HG03196 (cell line): ENCODE data around the gene ADCY6.

Experiments used
- ATAC-seq: cut with Tn5 transposase; IDR thresholded peaks from one replicate; pipeline ENCODE4 v1.9.1; 2021; ENCODE audit not compliant: unreplicated experiment

Gene ADCY6

DNA sequence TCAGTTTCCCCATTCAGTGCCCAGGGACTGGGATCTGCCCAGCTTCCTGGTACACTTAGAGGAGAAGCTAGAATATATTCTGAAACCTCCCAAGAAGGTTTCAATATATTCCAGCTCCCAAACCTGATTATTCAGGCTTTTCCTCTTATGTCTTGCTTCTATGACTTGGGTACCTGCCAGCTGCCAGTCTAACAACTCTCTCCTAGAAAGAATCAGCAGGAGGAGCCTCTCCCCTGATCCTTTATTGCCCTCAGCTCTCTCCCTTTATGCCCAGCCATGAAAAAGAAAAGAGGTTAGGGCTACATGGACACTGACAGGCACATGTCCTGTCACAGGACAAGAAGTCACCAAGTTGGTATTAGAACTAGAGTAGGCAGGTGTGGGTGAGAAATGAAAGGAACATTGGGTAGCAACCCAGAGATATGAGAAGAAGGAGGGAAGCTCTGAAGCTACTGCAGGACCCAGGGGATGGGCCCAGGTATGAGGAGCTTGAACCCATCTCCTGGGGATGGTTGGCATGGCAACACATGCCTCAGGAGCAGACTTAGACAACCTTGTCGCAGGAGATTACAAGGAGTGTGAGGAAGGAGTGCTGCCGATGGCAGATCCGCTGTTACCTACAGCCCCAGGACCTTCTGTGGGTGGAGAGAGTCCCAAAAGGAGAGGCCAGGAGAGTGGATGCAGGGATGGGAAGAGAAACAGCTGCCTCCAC lies 27.4 kb upstream of the ADCY6 start:
- no peak for ATAC-seq

DNA sequence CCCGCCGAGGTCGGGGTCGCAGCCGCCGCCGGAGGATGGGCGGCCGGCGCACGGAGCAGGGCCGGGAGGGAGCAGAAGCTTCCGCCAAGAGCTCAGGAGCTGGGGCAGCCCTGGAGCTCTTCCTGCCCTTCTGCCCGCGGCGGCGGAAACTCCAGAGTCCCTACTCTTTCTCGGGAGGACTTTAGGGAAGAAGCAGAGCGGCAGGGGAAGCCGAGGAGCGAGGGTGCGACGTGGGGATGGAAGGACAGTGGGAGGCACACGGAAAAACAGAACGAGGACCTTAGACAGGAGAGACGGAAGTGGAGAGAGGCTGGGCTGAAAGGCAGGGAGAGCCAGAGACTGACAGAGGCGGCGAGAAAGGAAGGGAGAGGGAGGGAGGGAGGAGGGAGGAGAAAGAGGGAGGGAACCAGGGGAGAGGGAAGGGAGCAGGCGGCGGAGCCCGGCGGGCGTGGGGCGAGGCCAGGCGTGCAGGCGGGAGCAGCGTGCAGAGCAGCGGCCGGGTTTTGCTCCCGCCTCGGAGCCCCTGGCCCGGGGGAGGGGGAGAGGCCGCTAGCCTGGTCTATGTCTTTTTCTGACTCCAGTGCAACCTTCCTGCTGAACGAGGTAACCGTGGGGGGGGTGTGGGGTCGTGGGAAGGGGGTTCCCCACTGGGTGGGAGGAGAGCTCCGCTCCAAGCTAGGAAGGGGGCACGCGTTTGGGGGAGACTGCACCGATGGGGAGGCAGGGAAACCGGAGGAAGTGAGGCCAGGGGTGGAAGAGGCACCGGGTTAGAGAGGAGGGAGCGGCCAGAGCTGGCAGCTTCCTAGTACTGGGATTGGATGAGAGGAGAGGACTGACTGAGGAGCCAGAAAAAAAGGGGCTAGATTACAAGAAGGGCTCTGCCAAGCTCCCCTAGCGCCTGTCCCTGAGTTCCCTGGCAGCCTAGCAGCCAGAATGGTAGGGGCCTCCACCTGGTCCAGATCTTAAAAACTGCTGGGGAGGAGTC lies 26.5 kb upstream of the ADCY6 start:
- ATAC-seq = peak; percentile 27

DNA sequence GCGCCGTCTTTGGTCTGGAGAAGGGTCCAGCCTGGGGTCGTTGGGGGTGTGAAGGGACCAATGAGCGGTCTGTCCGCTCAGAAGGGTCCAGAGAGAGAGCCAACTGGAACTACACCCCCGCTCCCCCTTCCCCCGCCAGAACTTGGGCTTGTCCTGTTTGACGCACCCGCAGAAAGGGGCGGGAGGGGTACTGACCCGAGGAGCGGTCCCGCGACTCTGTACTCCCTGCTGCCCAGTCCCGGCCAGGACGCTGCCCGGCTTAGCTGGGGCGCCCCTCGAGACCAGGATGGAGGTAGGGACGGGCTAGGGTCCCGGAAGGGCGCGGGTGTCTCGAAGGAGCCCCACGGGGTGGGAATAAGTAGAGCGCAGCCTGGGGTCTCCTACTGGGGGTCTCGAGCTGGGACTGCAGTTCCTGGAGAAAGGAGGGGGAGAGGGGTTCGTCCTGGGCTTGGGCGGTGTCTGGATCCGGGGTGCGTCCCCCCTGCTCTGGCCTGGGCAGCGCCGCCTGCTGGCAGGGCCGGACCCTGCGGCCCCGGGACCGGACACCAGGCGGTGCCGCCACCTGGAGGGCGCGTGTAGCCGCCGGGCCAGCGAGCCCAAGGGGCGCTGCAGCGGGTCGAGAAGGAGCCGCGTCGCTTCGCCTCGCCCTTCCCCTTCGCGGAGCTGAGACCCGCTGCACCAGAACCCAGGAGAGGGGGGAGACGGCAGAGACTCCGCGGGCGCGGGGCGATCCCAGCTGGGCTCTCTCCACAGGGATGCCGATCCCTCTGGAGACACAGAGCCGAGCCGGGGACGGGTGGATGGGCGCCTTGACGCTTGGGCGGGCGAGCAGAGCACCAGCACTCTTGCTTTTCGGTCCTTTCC lies 25.6 kb upstream of the ADCY6 start:
- peak; percentile 77 for ATAC-seq

DNA sequence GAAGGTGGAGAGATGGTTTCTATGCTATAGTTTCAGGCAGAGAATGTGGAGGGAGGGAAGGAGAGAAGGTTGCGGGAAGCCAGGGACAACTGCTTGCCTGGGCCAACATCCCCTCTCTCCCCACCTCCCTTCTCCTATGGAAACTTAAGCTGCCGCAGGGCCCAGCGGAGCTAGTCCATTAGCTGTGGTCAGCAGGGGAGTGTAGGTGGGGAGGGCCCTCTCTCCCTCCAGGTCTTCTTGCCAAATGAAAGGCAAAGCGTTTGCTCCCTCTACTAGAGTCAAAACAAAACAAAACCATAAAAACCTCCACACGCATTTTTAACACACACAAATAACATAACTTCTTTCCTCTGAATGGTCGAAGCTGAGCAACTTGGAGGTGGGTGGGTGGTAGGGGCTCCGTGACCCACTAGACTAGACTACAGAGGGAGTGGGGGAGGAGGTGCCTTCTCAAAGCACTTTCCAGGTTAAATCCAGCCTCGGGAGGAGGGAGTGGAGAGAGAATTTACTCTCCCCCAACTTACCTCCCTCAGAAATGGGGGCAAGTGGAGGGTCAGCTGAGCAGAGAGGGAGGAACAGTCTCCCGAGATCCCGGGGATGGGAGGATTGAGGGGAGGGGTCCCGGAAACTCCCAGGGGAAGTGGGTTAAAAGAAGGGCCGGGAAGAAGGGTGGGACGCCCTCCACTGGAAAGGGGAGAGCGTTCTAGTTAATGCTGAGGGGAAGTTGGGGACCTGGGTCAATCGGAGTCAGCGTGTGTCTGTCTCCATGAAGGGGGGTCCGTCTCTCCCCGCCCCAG lies 24.8 kb upstream of the ADCY6 start:
- ATAC-seq = no peak

DNA sequence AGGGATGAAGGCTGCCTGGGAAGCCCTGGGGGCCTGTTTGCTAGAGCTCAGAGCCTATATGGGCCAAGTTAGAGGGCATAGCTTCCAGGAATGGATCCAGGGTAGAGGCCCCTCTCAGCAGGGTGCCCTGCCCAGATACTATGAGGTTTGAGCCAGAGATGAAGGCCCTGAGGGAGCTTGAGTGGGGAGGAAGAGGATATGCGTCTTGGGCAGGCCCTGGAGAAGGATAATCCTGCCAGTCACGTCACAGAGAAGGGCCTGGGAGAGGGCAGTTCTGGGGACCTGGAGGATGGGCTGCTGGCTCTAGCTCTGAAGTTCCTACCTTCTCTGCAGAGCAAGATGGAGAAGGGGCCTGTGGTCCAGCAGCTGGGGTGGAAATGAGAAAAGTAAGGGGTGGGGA lies 23.5 kb upstream of the ADCY6 start:
- no peak for ATAC-seq

DNA sequence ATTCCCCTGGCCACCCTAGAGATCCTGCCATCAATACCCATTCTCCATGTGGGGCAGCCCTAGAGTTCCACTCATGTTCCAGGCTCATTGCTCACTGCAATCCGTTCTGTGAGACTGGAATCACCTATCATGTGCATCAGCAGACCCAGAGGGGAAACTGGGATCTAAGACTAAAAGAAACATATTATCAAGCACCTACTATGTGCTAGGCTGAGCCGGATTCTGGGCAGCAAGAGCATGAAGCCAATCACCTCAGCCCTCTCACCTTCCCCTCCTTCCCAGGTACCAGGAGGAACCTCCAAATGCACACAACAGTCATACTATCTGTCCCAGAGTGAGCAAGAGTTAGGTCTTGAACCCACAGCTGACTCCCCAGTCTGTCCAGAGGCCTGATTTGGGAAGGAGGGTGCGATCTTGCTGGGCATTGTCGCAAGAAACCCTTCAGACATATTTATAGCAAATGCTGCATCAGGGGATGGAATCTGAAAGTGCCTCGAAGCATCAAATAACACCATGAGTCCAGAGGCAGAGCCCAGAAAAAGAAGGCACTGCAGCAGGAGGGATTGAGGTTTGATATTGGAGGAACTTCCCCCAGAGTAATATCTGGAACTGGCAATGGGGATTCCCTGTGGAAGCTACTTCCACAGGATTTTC lies 22.7 kb upstream of the ADCY6 start:
- ATAC-seq = no peak

DNA sequence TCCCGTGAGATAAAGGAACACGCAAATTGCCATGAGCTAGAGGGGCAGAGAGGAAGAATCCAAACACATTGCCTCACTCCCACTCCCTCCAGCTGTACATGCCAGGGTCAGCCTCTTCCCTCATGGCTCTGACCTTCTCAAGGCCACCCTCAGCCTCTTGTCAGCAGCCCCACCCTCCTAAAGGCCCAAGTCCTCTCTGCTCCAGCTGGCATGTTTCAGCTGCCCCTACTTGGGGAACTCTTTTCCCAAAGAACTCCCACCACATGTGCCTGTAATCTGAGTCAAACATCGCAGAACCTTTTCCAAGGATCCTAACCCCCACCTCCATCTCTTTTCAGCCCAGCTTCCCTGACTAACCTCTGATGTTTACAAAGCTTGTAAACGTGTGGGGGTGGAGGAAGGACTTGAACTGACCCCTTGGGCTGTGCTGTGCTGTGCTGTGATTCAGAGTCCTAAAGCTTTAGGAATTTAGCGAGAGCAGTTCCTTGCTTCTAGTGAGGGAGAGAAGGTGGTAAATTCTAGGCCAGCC lies 22.1 kb upstream of the ADCY6 start:
- no peak for ATAC-seq

DNA sequence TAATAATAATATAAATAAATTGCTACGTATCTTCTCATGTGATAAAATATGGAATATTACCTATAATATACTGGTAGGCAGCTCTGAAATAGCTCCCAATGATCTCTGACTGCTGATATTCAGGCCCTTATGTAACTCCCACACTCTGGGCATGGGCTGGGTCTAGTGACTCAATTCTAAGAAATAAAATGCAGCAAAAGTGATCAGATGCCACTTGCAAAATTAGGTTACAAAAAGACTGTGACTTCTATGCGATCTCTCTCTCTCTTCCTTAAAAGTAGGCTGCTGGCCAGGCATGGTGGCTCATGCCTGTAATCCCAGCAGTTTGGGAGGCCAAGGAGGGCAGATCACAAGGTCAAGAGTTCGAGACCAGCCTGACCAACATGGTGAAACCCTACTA lies 19.1 kb upstream of the ADCY6 start:
- no peak for ATAC-seq

DNA sequence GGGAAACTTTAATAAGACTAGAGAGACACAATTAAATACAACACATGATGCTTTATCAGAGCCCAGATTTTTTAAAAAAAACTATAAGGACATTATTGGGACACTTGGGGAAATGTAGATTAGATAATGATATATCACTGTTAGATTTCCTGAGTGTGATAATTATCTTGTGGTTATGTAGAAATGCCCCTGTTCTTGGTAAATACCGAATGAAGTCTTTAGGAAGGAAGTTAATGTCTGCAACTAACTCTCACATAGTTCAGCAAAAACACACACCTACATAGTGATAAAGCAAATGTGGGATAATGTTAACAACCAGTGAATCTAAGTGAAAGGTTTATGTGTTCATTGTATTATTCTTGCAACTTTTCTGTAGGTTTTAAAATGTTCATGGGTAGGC lies 14.8 kb upstream of the ADCY6 start:
- ATAC-seq = no peak

DNA sequence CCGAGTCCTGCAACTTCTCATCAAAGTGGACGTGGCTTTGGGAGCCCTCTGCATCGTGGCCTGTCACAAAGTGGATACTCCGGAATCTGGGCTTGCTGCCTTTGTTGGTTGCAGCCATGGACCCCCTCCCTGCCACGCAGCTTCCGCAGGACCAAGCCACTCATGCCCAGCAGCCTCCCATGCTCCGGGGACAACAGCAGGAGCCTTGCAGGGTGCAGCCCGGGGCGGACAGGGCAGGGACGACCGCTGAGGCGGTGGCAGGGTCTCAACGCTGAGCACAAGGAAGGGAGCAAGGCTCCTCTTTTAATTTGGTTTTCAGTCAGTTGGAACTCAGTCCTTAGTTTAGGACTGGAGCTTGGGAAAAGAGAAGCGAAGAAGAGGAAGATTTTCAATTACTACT lies 12.1 kb upstream of the ADCY6 start:
- ATAC-seq = no peak

DNA sequence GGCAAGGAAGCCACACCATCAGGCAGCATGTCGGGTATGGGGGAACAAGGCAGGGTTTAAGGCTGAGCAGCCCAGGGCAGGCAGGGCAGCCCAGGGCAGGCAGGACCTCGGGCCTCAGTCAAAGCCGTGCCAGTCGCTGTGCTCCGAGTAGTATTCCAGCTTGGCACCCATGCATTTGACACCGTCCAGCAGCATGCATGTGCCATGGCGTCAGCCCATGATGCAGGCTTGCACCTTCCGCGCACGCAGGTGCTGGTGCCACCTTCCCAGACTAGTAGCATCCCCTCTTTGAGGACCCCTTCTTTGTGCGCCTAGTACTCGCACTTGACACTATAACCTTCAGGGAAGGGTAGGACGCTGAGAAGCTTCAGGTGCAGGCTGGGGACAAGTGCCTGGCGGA lies 11.6 kb upstream of the ADCY6 start:
- no peak for ATAC-seq

DNA sequence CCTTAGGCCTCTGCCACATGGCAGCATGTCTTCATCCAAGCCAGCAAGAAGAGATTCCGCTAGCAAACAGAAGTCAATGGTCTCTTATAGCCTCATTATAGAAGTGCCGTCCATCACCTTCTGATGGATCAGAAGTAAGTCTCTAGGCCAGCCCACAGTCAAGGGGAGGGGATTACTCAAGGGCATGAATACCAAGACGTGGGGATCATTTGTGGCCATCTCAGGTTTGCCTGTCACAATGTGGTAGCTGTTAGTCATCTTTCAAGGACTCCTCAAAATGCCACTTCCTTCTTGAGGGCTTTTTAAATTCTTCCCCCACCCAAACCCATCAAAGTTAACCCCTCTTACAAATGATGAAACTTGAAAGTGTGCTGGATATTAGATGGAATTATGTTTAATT lies 8.1 kb upstream of the ADCY6 start:
- ATAC-seq = no peak

DNA sequence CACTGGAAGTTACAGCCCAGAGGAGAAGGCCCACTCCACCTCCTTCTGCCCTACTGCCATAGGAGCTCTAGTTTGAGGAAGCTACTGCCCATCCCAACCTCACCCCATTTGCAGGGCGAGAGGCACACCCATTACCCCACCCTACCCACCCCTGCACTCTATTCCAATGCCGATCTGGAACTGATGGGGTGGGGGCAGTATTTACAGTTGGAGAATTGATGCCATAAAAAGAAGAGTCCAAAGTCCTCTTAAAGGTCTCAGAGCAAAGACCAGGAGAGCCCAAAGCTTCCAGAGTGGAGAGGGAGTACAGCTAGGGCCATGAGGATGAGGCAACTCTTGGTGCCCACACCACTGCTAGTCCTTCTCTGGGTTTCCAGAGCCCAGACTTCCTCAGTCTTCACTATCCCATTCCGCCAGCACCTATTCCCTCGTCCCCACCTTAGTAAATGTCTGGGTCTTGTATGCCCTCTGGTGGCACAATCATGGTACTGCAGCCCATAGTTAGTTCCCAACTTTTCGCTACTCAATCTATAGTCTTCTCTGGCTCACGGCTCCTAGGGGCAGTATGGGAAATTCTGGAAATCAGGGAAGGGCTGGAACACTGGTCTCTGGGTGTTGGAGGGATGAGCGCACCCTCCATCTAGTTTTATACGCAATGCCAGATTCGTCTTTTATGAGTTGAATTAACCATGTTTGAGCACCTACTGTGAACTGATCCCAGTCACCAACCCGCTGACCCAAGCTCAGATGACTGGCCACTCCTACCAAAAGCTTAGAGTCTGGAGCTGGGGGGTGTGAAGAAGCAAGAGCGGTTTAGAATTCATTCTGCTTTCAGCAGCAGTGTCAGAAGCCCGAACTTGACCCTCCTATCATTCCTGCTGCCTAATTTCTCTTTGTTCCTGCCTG lies 6.9 kb upstream of the ADCY6 start:
- ATAC-seq = no peak

DNA sequence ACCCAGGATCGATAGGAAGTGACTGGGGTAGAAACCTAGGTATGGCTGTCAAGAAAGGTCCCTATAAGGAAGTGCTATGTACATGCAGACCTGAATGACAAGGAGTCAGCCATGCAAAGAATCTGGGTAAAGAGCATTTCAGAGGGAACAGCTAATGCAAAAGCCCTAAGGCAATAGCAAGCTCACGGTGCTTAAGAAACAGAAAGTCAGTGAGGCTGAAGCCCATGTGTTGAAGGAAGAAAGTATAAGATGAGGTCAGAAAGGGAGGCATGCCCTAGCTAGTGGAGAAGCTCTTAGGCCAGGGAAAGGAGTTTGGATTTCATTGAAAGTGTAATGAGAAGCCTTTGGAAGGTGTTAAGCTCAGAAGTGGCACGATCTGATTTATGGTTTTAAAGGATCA lies 6.0 kb upstream of the ADCY6 start:
- no peak for ATAC-seq

DNA sequence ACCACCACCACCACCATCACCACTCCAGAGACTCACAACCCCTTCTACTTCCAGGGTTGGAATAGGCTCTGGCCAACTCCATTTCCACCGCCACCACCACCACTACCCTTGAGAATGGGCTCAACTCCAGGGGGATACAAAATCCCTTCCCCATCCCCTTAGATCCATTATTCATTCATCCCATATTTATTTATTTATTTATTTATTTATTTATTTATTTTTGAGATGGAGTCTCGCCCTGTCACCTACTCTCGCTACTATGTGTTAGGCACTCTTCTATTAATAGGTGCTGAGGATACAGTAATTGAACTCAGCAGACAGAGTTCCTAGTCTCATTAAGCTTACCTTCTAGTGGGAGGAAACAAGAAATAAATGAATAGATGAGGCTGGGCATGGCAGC lies 4.8 kb upstream of the ADCY6 start:
- no peak for ATAC-seq

DNA sequence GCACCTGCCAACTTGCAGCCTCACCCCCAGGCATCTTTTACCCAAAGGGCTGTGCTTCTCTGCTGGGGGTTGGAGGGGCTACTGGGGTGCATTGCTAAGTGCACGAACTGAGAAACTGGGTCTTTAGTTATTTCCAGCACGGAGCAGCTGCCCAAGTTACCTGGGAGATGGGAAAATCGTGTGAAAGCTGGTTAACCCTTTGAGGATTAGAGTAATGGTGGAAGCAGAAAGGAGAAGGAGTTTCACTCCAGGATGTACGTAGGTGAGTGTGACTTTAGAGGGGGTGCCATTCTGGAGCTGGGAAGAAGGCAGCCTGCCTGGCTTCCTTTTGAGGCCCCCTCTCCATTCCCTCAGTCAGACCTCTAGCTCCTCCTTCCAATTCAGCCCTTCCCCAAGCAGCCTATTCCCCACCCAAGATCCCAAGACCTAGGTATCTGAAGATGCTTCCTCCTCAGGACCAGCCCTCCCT lies 1.0 kb upstream of the ADCY6 start:
- no peak for ATAC-seq

DNA sequence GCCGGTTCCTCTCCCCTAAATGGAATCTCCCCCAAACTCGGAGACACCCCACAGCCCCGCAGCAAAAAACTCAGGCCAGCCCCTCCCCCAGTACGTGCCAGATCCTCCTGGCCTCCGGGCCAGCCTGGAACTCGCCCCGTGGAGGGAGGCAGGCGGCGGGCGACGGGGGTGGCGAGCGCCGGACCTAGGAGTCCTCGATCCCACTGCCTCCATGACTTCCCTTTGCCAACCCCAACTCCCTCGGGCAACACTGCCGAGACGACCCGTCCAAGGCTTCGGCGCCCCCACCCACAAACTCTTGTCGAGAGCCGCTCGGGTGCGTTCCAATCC lies 400 bp downstream of the ADCY6 start:
- ATAC-seq = no peak

DNA sequence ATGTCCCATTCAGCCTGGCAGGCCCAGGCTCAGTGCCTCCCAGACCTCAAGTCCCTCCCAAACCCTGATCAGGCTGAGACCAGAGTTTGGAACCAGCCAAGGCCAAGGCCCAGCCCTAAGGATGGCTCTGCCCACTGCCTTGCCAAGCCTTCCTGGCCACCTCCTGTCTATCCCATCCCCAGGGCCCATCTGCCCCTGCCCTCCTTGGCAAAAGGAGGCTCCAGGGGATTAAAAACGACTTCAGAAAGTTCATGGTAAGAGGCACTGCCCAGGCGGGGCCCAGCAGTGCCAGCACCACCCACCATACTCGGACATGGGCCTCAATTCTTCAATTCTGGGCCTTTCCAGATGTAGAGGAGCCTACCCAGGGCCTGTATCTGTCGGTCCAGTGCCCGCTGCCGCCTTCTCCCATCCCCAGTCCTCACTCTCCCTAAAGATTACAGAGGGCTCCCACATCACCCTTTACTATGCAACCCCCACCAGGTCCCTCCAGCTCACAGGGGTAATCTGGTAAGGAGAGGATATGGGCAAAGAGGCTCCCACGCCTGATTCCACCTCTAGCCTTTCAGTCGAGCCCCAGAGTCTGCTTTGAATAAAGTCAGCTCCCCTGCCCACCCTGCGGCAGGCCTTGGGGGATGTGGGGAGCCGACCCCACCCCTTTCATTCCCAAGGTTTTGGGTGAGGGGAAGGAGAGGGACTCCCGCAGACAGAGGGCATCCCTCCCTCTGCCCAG lies 932 bp downstream of the ADCY6 start:
- ATAC-seq = no peak
